Measurements from ENCODE around the gene SERTAD2. TPM values are rescaled to one million over a fixed set of nuclear protein-coding genes. Genes with fewer than 3 reads are reported as not detected.

The SERTAD2 gene
- total RNA-seq, 2 donors from 2014 or later: 15.8 to 22.2 TPM

GRCh38 chr2:64637000-64637635 lies 16.6 kb downstream of the SERTAD2 start:
- peaks cover 36% of the 10 kb centered on the region for H3K36me3 ChIP-seq
- no peaks in the 10 kb centered on the region for H3K9me3 ChIP-seq
- TF ChIP-seq CTCF (IDR thresholded peaks at IDR 0.05): no peak
- no peak overlapping the region for H3K4me3 ChIP-seq
- no peaks in the 10 kb centered on the region for H3K27me3 ChIP-seq
- H3K4me1 ChIP-seq: peaks cover 0 to 57% of the 10 kb centered on the region in 2 donors
- no peak overlapping the region for H3K27ac ChIP-seq
- no peak for DNase-seq (ENCODE audit: low spot score)

- Histone ChIP-seq H3K36me3 (peaks cover 36% of the 10 kb centered on the region), H3K27me3 (no peaks in the 10 kb centered on the region), H3K9me3 (no peaks in the 10 kb centered on the region), H3K4me3 (no peak overlapping the region), H3K4me1 (peaks cover 0 to 49% of the 10 kb centered on the region in 2 donors), H3K27ac (no peak overlapping the region)
- no peak for TF ChIP-seq CTCF (IDR thresholded peaks at IDR 0.05)
- DNase-seq (ENCODE audit: low spot score): peak; percentile 42
Observed at GRCh38 chr2:64635976-64636911, 17.5 kb downstream of the SERTAD2 start.

GRCh38 chr2:64634345-64635267 lies 19.1 kb downstream of the SERTAD2 start:
- Histone ChIP-seq H3K4me1 (peaks cover 0 to 32% of the 10 kb centered on the region in 2 donors), H3K4me3 (no peak overlapping the region), H3K36me3 (peaks cover 36% of the 10 kb centered on the region), H3K27me3 (no peaks in the 10 kb centered on the region), H3K27ac (no peak overlapping the region), H3K9me3 (no peaks in the 10 kb centered on the region)
- peak; percentile 44 for DNase-seq (ENCODE audit: low spot score)
- TF ChIP-seq CTCF (IDR thresholded peaks at IDR 0.05): no peak

GRCh38 chr2:64632835-64633819 lies 20.6 kb downstream of the SERTAD2 start:
- Histone ChIP-seq H3K4me1 (peaks cover 0 to 18% of the 10 kb centered on the region in 2 donors), H3K36me3 (peaks cover 36% of the 10 kb centered on the region), H3K9me3 (no peaks in the 10 kb centered on the region), H3K27me3 (no peaks in the 10 kb centered on the region), H3K27ac (no peak overlapping the region), H3K4me3 (no peak overlapping the region)
- no peak for DNase-seq (ENCODE audit: low spot score)
- no peak for TF ChIP-seq CTCF (IDR thresholded peaks at IDR 0.05)

Data from right atrium auricular region (tissue), 2 donors.